Breast epithelium (tissue), 3 donors: ENCODE data around the gene FIG4.

Source experiments
- CTCF ChIP-seq, 3 donors: fragments of 450-650 bp; IDR thresholded peaks; one replicate each; pipeline ENCODE4 v1.5.1; 2016 to 2017; ENCODE audit warnings: antibody characterized with exemption in 3 of 3, mild to moderate bottlenecking in 3 of 3, moderate library complexity in 3 of 3
- POLR2A ChIP-seq: fragments of 450-650 bp; IDR thresholded peaks from one replicate; pipeline ENCODE4 v1.6.1; 2016; ENCODE audit warnings: antibody characterized with exemption, mild to moderate bottlenecking, moderate library complexity

- no peak for TF ChIP-seq POLR2A
- TF ChIP-seq CTCF (IDR thresholded peaks at IDR 0.05) = no peak
Observed at GRCh38 chr6:109864050-109864449, 173.0 kb downstream of the FIG4 start.
